ENCODE measurements around the gene CYP4F22.

CYP4F22 gene

DNA sequence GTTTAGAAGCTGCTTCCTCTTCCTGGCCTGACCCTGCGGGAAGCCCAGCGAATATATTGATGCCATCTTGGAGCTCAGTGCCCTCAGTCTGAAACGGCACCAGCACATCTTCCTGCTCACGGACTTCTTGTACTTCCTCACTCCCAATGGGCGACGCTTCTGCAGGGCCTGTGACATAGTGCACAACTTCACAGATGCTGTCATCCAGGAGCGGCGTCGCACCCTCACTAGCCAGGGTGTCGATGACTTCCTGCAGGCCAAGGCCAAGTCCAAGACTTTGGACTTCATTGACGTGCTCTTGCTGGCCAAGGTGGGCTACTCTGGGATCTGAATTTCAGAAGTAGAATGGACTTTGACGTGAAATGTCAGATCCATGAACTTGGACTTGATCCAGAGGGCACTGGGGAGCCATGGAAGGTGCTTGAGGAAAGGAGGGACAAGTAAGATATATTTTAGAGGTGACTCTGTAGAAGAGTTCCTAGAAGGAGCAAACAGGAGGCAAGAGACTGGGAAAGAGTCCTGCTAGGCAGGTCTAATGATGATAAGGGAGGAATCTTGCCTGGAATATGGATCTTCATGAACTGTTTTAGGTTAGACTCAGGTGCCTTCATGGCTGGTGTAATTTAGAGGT is 68.3 kb downstream of the CYP4F22 start:
- H3K4me3 ChIP-seq (ENCODE audit: low read length), result no peak overlapping the region
- DNase-seq (ENCODE audit: low read depth), result no peak
- TF ChIP-seq, protein P1, sequence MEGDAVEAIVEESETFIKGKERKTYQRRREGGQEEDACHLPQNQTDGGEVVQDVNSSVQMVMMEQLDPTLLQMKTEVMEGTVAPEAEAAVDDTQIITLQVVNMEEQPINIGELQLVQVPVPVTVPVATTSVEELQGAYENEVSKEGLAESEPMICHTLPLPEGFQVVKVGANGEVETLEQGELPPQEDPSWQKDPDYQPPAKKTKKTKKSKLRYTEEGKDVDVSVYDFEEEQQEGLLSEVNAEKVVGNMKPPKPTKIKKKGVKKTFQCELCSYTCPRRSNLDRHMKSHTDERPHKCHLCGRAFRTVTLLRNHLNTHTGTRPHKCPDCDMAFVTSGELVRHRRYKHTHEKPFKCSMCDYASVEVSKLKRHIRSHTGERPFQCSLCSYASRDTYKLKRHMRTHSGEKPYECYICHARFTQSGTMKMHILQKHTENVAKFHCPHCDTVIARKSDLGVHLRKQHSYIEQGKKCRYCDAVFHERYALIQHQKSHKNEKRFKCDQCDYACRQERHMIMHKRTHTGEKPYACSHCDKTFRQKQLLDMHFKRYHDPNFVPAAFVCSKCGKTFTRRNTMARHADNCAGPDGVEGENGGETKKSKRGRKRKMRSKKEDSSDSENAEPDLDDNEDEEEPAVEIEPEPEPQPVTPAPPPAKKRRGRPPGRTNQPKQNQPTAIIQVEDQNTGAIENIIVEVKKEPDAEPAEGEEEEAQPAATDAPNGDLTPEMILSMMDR (IDR thresholded peaks at IDR 0.05; ENCODE audit: insufficient read depth, low read depth, low read length, missing control alignments), result no peak

DNA sequence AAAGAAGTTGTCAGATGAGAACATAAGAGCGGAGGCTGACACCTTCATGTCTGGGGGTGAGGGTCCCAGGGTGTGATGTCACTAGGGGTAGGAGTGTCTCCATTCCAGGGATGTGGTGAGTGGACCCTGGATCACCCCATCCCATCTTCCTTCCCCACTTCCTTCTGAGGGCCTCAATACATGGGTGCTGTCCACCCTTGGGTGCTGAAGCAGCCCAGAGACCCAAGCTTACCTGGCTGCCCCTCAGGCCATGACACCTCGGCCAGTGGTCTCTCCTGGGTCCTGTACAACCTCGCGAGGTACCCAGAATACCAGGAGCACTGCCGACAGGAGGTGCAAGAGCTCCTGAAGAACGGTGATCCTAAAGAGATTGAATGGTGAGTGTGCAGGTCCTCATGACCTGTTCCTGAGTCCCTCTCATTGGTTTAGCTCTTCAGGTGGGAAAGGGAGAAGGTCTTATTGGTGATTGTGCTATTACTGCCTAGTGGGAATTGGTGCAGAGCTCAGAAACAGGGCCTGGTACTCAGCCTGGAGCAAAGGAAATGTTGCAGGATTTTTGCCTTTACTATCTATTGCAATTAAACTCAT is 69.0 kb downstream of the CYP4F22 start:
- H3K4me3 ChIP-seq (ENCODE audit: low read length), result no peak overlapping the region
- TF ChIP-seq, protein P1 (IDR thresholded peaks at IDR 0.05; ENCODE audit: insufficient read depth, low read depth, low read length, missing control alignments), result no peak
- no peak for DNase-seq (ENCODE audit: low read depth)

DNA sequence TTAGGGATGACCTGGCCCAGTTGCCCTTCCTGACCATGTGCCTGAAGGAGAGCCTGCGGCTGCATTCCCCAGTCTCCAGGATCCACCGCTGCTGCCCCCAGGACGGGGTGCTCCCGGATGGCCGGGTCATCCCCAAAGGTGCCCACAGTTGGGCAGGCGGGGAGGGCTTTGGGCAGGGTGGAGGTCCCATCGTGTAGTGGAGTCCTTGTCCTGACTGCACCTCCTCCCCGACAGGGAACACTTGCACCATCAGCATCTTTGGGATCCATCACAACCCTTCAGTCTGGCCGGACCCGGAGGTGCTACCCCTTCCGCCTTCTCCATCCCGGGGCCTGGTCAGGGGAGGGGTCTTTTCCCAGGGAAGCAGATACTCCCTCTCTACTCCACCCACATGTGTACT is 75.0 kb downstream of the CYP4F22 start:
- no peak overlapping the region for H3K4me3 ChIP-seq (ENCODE audit: low read length)
- no peak for DNase-seq (ENCODE audit: low read depth)
- TF ChIP-seq, protein P1 (IDR thresholded peaks at IDR 0.05; ENCODE audit: insufficient read depth, low read depth, low read length, missing control alignments), result no peak

DNA sequence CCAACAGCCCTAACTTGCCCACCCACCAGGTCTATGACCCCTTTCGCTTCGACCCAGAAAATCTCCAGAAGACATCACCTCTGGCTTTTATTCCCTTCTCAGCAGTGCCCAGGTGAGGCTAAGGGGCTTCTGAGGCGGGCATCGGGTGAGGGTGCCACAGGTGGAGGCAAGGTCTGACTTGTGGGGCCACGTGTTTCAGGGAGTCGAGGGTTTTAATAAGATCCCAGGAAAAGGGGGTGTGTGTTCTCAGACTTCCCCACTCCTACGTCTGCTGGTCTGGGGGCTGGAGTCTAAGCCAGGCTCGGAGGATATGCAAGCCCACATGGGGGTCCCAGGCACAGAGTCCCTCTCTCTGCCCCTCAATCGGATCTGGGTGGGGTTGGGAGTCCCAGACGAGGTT is 75.8 kb downstream of the CYP4F22 start:
- TF ChIP-seq, protein P1 (IDR thresholded peaks at IDR 0.05; ENCODE audit: insufficient read depth, low read depth, low read length, missing control alignments), result no peak
- DNase-seq (ENCODE audit: low read depth), result no peak

DNA sequence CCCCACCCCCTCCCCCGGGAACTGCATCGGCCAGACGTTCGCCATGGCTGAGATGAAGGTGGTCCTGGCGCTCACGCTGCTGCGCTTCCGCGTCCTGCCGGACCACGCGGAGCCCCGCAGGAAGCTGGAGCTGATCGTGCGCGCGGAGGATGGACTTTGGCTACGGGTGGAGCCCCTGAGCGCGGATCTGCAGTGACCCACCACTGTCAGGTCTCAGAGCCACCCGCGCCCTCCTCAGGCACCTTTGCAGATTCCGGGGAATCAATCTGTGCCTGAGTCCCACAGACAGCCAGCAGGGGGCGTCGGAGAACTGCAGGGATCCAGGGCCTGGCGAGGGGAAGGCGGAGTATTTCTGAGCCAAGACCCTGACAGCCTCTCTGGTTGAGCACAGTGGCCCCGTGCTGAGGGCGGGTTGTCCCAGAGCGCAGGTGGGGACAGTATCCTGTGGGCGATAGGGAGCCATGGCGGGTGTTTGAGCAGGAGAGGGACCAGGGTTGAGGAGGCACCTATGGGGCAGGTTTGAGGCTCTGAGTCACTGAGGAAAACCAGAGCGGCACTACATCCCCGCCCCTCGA is 76.3 kb downstream of the CYP4F22 start:
- TF ChIP-seq, protein P1 (IDR thresholded peaks at IDR 0.05; ENCODE audit: insufficient read depth, low read depth, low read length, missing control alignments), result peak; percentile 75
- H3K4me3 ChIP-seq (ENCODE audit: low read length), result no peak overlapping the region
- peak; percentile 33 for DNase-seq (ENCODE audit: low read depth)

More for the DNA sequence above, 75.8 kb downstream of the CYP4F22 start:
- no peak overlapping the region for H3K4me3 ChIP-seq (ENCODE audit: low read length)

DNA sequence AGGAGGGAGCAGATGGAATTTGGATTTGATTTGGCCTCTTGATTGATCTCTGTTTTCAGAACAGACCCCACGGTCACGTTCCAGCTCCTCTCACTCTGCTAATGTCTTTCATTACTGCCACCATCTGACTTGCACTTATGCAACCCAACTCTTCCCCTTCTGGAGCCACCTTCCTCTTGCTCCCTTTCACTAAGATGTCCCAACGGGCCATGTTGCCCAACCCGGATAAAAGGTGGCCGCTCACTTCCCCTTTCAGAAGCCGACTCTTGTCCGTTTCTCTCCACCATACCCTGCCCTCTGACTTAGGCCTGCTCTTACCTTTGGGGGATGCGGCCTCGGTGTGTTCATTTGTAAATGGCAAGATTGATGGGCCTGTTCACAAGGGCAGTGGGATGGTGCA is 79.3 kb downstream of the CYP4F22 start:
- H3K4me3 ChIP-seq (ENCODE audit: low read length), result no peak overlapping the region
- no peak for DNase-seq (ENCODE audit: low read depth)

More for the DNA sequence above, 79.3 kb downstream of the CYP4F22 start:
- TF ChIP-seq, protein P1 (IDR thresholded peaks at IDR 0.05; ENCODE audit: insufficient read depth, low read depth, low read length, missing control alignments), result no peak
